GM12801 (cell line): ENCODE results near the gene RANBP10.

Source experiments
- TF ChIP-seq, protein P1 (sequence below): IDR thresholded peaks from one replicate; pipeline ENCODE4 v1.5.1; 2011; ENCODE audit warnings: control low read depth; ENCODE audit not compliant: insufficient read length; ENCODE audit errors: extremely low read depth

The RANBP10 gene

DNA sequence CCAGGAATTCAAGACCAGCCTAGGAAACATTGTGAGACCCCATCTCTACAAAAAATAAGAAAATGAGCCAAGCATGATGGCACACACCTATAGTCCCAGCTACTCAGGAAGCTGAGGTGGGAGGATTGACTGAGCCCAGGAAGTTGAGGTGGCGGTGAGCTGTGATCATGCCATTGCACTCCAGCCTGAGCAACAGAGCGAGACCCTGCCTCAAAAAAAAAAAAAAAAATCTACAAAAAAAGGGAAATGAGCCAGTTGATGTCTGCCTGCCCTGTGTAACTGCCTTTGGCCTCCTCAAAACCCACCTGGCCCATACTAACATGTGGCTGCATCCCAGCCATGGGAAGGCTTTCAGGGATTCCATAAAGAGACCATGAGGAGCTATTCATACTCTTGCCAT is 4.5 kb downstream of the RANBP10 start:
- TF ChIP-seq, protein P1, sequence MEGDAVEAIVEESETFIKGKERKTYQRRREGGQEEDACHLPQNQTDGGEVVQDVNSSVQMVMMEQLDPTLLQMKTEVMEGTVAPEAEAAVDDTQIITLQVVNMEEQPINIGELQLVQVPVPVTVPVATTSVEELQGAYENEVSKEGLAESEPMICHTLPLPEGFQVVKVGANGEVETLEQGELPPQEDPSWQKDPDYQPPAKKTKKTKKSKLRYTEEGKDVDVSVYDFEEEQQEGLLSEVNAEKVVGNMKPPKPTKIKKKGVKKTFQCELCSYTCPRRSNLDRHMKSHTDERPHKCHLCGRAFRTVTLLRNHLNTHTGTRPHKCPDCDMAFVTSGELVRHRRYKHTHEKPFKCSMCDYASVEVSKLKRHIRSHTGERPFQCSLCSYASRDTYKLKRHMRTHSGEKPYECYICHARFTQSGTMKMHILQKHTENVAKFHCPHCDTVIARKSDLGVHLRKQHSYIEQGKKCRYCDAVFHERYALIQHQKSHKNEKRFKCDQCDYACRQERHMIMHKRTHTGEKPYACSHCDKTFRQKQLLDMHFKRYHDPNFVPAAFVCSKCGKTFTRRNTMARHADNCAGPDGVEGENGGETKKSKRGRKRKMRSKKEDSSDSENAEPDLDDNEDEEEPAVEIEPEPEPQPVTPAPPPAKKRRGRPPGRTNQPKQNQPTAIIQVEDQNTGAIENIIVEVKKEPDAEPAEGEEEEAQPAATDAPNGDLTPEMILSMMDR = no peak

- TF ChIP-seq, protein P1 = no peak
Measured at GRCh38 chr16:67801241-67801640, 5.1 kb downstream of the RANBP10 start.

GRCh38 chr16:67800338-67800926 is 5.9 kb downstream of the RANBP10 start:
- TF ChIP-seq, protein P1 = no peak

- TF ChIP-seq, protein P1 = no peak
Measured at GRCh38 chr16:67796099-67796718, 10.2 kb downstream of the RANBP10 start.

DNA sequence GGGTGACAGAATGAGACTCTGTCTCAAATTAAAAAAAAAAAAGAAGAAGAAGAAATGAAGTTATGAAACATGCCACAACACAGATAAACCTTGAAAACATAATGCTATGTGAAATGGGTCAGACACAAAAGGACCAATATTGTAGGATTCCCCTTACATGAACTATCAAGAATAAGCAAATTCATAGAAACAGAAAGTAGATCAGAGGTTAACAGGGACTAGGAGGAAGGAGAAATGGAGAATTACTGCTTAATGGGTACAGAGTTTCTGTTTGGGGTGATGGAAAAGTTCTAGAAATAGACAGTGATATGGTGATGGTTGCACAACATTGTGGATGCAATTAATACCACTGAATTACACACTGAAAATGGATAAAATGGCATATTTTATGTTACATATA is 16.3 kb downstream of the RANBP10 start:
- TF ChIP-seq, protein P1 = no peak

GRCh38 chr16:67786491-67786890 is 19.9 kb downstream of the RANBP10 start:
- TF ChIP-seq, protein P1 = no peak

DNA sequence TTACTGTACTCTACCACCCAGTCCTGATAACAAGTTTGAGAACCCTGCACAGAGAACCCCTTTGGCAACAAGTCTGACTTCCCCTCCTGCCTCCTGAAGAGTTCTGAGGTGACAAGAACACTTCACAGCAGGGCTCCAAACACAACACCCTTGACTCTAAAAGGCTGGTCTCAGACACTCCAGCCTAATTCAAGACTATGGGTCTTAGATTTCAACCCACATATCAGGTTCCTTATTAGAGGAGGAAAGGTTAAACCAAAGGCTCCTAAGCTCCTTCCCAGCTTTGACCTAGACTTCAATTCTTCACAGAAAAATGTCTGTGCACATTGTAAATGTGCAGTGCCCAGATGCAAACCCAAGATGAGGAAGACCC is 23.0 kb downstream of the RANBP10 start:
- TF ChIP-seq, protein P1 = no peak
